ENCODE data around the gene ICAM4. TPM values are rescaled to one million over a fixed set of nuclear protein-coding genes. Genes with fewer than 3 reads are reported as not detected.

ICAM4 gene
- total RNA-seq, 2 experiments from 2014 or later: 0.38 TPM; not detected in 1

- H3K4me2 ChIP-seq (ENCODE audit: low read length): no peak overlapping the region
- no peaks in the 10 kb centered on the region for H3K9me3 ChIP-seq (ENCODE audit: low read length)
- intact Hi-C loops (cut with micrococcal nuclease; ENCODE audit: unreplicated experiment): no loop called here
- no peak for DNase-seq (ENCODE audit: low spot score)
- BruUV-seq (replicated peaks): no TSS peak
- H3K4me3 ChIP-seq (ENCODE audit: low read depth, low read length, poor library complexity, severe bottlenecking): no peak overlapping the region
- H4K20me1 ChIP-seq (ENCODE audit: insufficient read depth, low read length): no peaks in the 10 kb centered on the region
- peaks cover 13% of the 10 kb centered on the region; the same call in 1 of the 2 replicates for H3K36me3 ChIP-seq (ENCODE audit: insufficient read depth, low read length)
- CTCF ChIA-PET (ENCODE audit: unreplicated experiment): interaction anchor here (0.6 kb wide), 1 partner anchor 34 kb away, joined by 6 read pairs; no protein-coding TSS in a partner anchor
- H2AFZ ChIP-seq (ENCODE audit: low read length): no peak overlapping the region
- no peaks in the 10 kb centered on the region for H3K79me2 ChIP-seq (ENCODE audit: insufficient read depth, low read depth, low read length)
- H3K9me2 ChIP-seq (ENCODE audit: insufficient read depth, low read length): no peaks in the 10 kb centered on the region
- TF ChIP-seq EZH2phosphoT487 (IDR thresholded peaks at IDR 0.05; ENCODE audit: borderline replicate concordance, low read depth, low read length) (no peak), CTCF (conservative IDR thresholded peaks at IDR 0.05; ENCODE audit: low read length) (no peak)
- H3K27ac ChIP-seq (ENCODE audit: low read depth, low read length, poor library complexity, severe bottlenecking): no peak overlapping the region
- POLR2A ChIA-PET: interaction anchor here (0.6 kb wide), 1 partner anchor 36 kb away, joined by 5 read pairs; no protein-coding TSS in a partner anchor
- H3K4me1 ChIP-seq (ENCODE audit: insufficient read depth, low read length, poor library complexity, severe bottlenecking): no peaks in the 10 kb centered on the region
These were observed 18.5 kb downstream of the ICAM4 start for GRCh38 chr19:10305139-10305806.

- no peak overlapping the region for H3K4me2 ChIP-seq (ENCODE audit: low read length)
- no peak for TF ChIP-seq EZH2phosphoT487 (IDR thresholded peaks at IDR 0.05; ENCODE audit: borderline replicate concordance, low read depth, low read length)
- TF ChIP-seq CTCF (conservative IDR thresholded peaks at IDR 0.05; ENCODE audit: low read length): no peak
- no peaks in the 10 kb centered on the region for H3K9me2 ChIP-seq (ENCODE audit: insufficient read depth, low read length)
- intact Hi-C loops (cut with micrococcal nuclease; ENCODE audit: unreplicated experiment): no loop called here
- no peak overlapping the region for H3K27ac ChIP-seq (ENCODE audit: low read depth, low read length, poor library complexity, severe bottlenecking)
- peaks cover 19% of the 10 kb centered on the region; the same call in 1 of the 2 replicates for H3K36me3 ChIP-seq (ENCODE audit: insufficient read depth, low read length)
- no peaks in the 10 kb centered on the region for H3K79me2 ChIP-seq (ENCODE audit: insufficient read depth, low read depth, low read length)
- POLR2A ChIA-PET: no interaction called here
- no peaks in the 10 kb centered on the region for H4K20me1 ChIP-seq (ENCODE audit: insufficient read depth, low read length)
- BruUV-seq (replicated peaks): no TSS peak
- no peak for DNase-seq (ENCODE audit: low spot score)
- H3K4me3 ChIP-seq (ENCODE audit: low read depth, low read length, poor library complexity, severe bottlenecking): no peak overlapping the region
- no peak overlapping the region for H2AFZ ChIP-seq (ENCODE audit: low read length)
- no peaks in the 10 kb centered on the region for H3K4me1 ChIP-seq (ENCODE audit: insufficient read depth, low read length, poor library complexity, severe bottlenecking)
- CTCF ChIA-PET (ENCODE audit: unreplicated experiment): no interaction called here
- H3K9me3 ChIP-seq (ENCODE audit: low read length): no peaks in the 10 kb centered on the region
These were observed 19.6 kb downstream of the ICAM4 start for GRCh38 chr19:10306327-10306726.

- H3K4me2 ChIP-seq (ENCODE audit: low read length): no peak within 1 kb of the TSS
- no peak within 1 kb of the TSS for H3K27ac ChIP-seq (ENCODE audit: low read depth, low read length, poor library complexity, severe bottlenecking)
- H4K20me1 ChIP-seq (ENCODE audit: insufficient read depth, low read length): no peaks in the 10 kb centered on the region
- no TSS peak for BruUV-seq (replicated peaks)
- TF ChIP-seq EZH2phosphoT487 (IDR thresholded peaks at IDR 0.05; ENCODE audit: borderline replicate concordance, low read depth, low read length) (no peak), CTCF (conservative IDR thresholded peaks at IDR 0.05; ENCODE audit: low read length) (no peak)
- peaks cover 33% of the 10 kb centered on the region for H3K36me3 ChIP-seq (ENCODE audit: insufficient read depth, low read length)
- H2AFZ ChIP-seq (ENCODE audit: low read length): no peak within 1 kb of the TSS
- ChIA-PET CTCF (ENCODE audit: unreplicated experiment) (no interaction called here), POLR2A (no interaction called here)
- H3K79me2 ChIP-seq (ENCODE audit: insufficient read depth, low read depth, low read length): no peaks in the 10 kb centered on the region
- H3K9me2 ChIP-seq (ENCODE audit: insufficient read depth, low read length): no peaks in the 10 kb centered on the region
- no peak within 1 kb of the TSS for H3K4me3 ChIP-seq (ENCODE audit: low read depth, low read length, poor library complexity, severe bottlenecking)
- no peaks in the 10 kb centered on the region for H3K9me3 ChIP-seq (ENCODE audit: low read length)
- H3K4me1 ChIP-seq (ENCODE audit: insufficient read depth, low read length, poor library complexity, severe bottlenecking): peaks cover under 1% of the 10 kb centered on the region
- intact Hi-C loops (cut with micrococcal nuclease; ENCODE audit: unreplicated experiment): no loop called here
- no peak for DNase-seq (ENCODE audit: low spot score)
These were observed 22.7 kb downstream of the ICAM4 start, which contains the start of gene ZGLP1 for GRCh38 chr19:10309423-10309822. ZGLP1 (minus strand) TSS chr19:10309815.

All from OCI-LY7 (cell line).